H1 (cell line): ENCODE data around the gene ANKRD6. TPM values are rescaled to one million over a fixed set of nuclear protein-coding genes. Genes with fewer than 3 reads are reported as not detected.

Source experiments
- CTCF ChIA-PET: fragments of 300-600 bp; sonication (Branson Sonifier 250); formaldehyde crosslinking; loops from one replicate; lab custom pipeline; 2021; ENCODE audit not compliant: partially characterized antibody; lab: Charles Lee
- POLR2A ChIA-PET: fragments of 300-600 bp; sonication (Branson Sonifier 250); formaldehyde crosslinking; loops from one replicate; lab custom pipeline; 2021; ENCODE audit warnings: inconsistent platforms; ENCODE audit not compliant: partially characterized antibody; lab: Charles Lee
- DNase-seq, 2 experiments: peaks; one replicate each; pipeline versions ENCODE4 v3.0.0 to v3.0.0-alpha.2; 2010 to 2022; ENCODE audit warnings: low spot score in 2 of 2, low read depth in 1 of 2, mixed read lengths in 1 of 2
- FAIRE-seq: peaks from 2 replicates; lab custom pipeline; 2011; peaks lifted over from hg19 to GRCh38; lab: Jason Lieb, UNC
- H2AFZ ChIP-seq: 2 replicates; pipeline ENCODE4 v1.8.1; 2012; ENCODE audit warnings: low read length, inconsistent platforms
- H2AK5ac ChIP-seq: 2 replicates; pipeline ENCODE4 v1.6.1; 2013; ENCODE audit warnings: low read depth, low read length
- H2BK120ac ChIP-seq: replicated peaks from 2 replicates; pipeline ENCODE3; 2013; ENCODE audit warnings: low read depth, low read length, inconsistent platforms
- H2BK12ac ChIP-seq: 2 replicates; pipeline ENCODE4 v1.6.1; 2013; ENCODE audit warnings: low read depth, low read length
- H2BK15ac ChIP-seq: 2 replicates; pipeline ENCODE4 v1.6.1; 2013; ENCODE audit warnings: low read length
- H2BK20ac ChIP-seq: 2 replicates; pipeline ENCODE4 v1.6.1; 2013; ENCODE audit warnings: low read length
- H2BK5ac ChIP-seq: 2 replicates; pipeline ENCODE4 v1.6.1; 2013; ENCODE audit warnings: low read depth, low read length
- H3K14ac ChIP-seq: 2 replicates; pipeline ENCODE4 v1.6.1; 2013; ENCODE audit warnings: inconsistent platforms; ENCODE audit not compliant: insufficient read length
- H3K18ac ChIP-seq: 2 replicates; pipeline ENCODE4 v1.6.1; 2013; ENCODE audit warnings: low read length; ENCODE audit errors: extremely low read depth
- H3K23ac ChIP-seq: 2 replicates; pipeline ENCODE4 v1.6.1; 2013; ENCODE audit warnings: inconsistent platforms; ENCODE audit not compliant: insufficient read length
- H3K23me2 ChIP-seq: 2 replicates; pipeline ENCODE4 v1.6.1; 2013; ENCODE audit warnings: low read depth, low read length
- H3K27ac ChIP-seq: 2 replicates; pipeline ENCODE4 v1.6.1; 2011; ENCODE audit warnings: low read depth, low read length, inconsistent platforms
- H3K27me3 ChIP-seq, 4 experiments: replicated peaks in 1 of 4; 1 replicate in 1 of 4; 2 replicates in 3 of 4; pipeline versions ENCODE4 v1.6.1 to v1.8.1; 2011 to 2013; ENCODE audit warnings: low read length in 3 of 4, mild to moderate bottlenecking in 3 of 4, inconsistent platforms in 2 of 4, mixed read lengths in 2 of 4, moderate library complexity in 1 of 4; ENCODE audit not compliant: control insufficient read depth in 3 of 4, insufficient read depth in 3 of 4; ENCODE audit errors: extremely low read depth in 1 of 4
- H3K36me3 ChIP-seq, 4 experiments: 2 replicates each; pipeline versions ENCODE4 v1.6.1 to v1.8.1; 2011 to 2013; ENCODE audit warnings: mild to moderate bottlenecking in 4 of 4, low read length in 3 of 4, moderate library complexity in 2 of 4, control low read depth in 1 of 4, inconsistent platforms in 1 of 4; ENCODE audit not compliant: insufficient read depth in 4 of 4, control insufficient read depth in 2 of 4
- H3K4ac ChIP-seq: replicated peaks from 2 replicates; pipeline ENCODE3; 2013; ENCODE audit warnings: low read length, low read depth, mixed read lengths, inconsistent platforms; ENCODE audit not compliant: insufficient read length
- H3K4me1 ChIP-seq, 4 experiments: replicated peaks in 1 of 4; 1 replicate in 1 of 4; 2 replicates in 3 of 4; pipeline versions ENCODE4 v1.6.1 to v1.8.1; 2011 to 2013; ENCODE audit warnings: low read length in 3 of 4, inconsistent platforms in 2 of 4, mixed read lengths in 1 of 4; ENCODE audit not compliant: insufficient read depth in 4 of 4, control insufficient read depth in 3 of 4
- H3K4me2 ChIP-seq, 2 experiments: 2 replicates each; pipeline versions ENCODE4 v1.6.1 to v1.8.1; 2011 to 2013; ENCODE audit warnings: low read depth in 2 of 2, low read length in 2 of 2, control low read depth in 1 of 2, inconsistent platforms in 1 of 2, mild to moderate bottlenecking in 1 of 2; ENCODE audit not compliant: insufficient read depth in 1 of 2
- H3K4me3 ChIP-seq, 4 experiments: fragments of 200-600, 300-600 bp in 1 of 4; sonication (generic), shearing (Covaris generic), sonication (Bioruptor Twin) in 1 of 4; 2 replicates each; pipeline versions ENCODE4 v1.5.1 to v1.8.1; 2011 to 2016; ENCODE audit warnings: low read length in 4 of 4, low read depth in 3 of 4, control low read depth in 2 of 4, inconsistent platforms in 2 of 4, mild to moderate bottlenecking in 2 of 4, mixed read lengths in 1 of 4, moderate library complexity in 1 of 4; ENCODE audit not compliant: insufficient read depth in 2 of 4; ENCODE audit errors: extremely low read depth in 1 of 4
- H3K56ac ChIP-seq: replicated peaks from 2 replicates; pipeline ENCODE3; 2013; ENCODE audit warnings: low read depth, mild to moderate bottlenecking, mixed read lengths, low read length, inconsistent platforms; ENCODE audit not compliant: insufficient read length
- H3K79me1 ChIP-seq: 2 replicates; pipeline ENCODE4 v1.6.1; 2013; ENCODE audit warnings: low read depth, low read length, control low read depth
- H3K79me2 ChIP-seq, 2 experiments: 2 replicates each; pipeline versions ENCODE4 v1.6.1 to v1.8.1; 2012 to 2013; ENCODE audit warnings: low read length in 2 of 2, mild to moderate bottlenecking in 2 of 2, inconsistent platforms in 1 of 2; ENCODE audit not compliant: insufficient read depth in 2 of 2, control insufficient read depth in 1 of 2
- H3K9ac ChIP-seq, 4 experiments: replicated peaks in 1 of 4; 1 replicate in 1 of 4; 2 replicates in 3 of 4; pipeline versions ENCODE4 v1.6.1 to v1.8.1; 2011 to 2013; ENCODE audit warnings: low read depth in 3 of 4, low read length in 3 of 4, control low read depth in 2 of 4, mild to moderate bottlenecking in 2 of 4, moderate library complexity in 2 of 4, inconsistent platforms in 1 of 4; ENCODE audit errors: extremely low read depth in 1 of 4
- H3K9me3 ChIP-seq, 2 experiments: 2 replicates each; pipeline versions ENCODE4 v1.6.1 to v1.8.1; 2012 to 2013; ENCODE audit warnings: mild to moderate bottlenecking in 2 of 2, moderate library complexity in 2 of 2, control low read depth in 1 of 2, inconsistent platforms in 1 of 2, low read depth in 1 of 2, low read length in 1 of 2, mixed read lengths in 1 of 2; ENCODE audit not compliant: insufficient read depth in 2 of 2
- H4K20me1 ChIP-seq, 2 experiments: replicated peaks in 1 of 2; 2 replicates each; pipeline versions ENCODE3 to v1.8.1; 2011 to 2013; ENCODE audit warnings: inconsistent platforms in 2 of 2, low read length in 2 of 2, mild to moderate bottlenecking in 1 of 2; ENCODE audit not compliant: insufficient read depth in 2 of 2, control insufficient read depth in 1 of 2
- H4K5ac ChIP-seq: 2 replicates; pipeline ENCODE4 v1.6.1; 2013; ENCODE audit warnings: low read length, low read depth, mixed read lengths, inconsistent platforms; ENCODE audit not compliant: insufficient read length
- H4K8ac ChIP-seq: 2 replicates; pipeline ENCODE4 v1.8.0; 2013; ENCODE audit warnings: mild to moderate bottlenecking, moderate library complexity, low read length, inconsistent platforms; ENCODE audit not compliant: insufficient read depth; ENCODE audit errors: extremely low read depth
- H4K91ac ChIP-seq: replicated peaks from 2 replicates; pipeline ENCODE3; 2013; ENCODE audit warnings: low read length, mixed read lengths, inconsistent platforms; ENCODE audit not compliant: insufficient read length
- CREB1 ChIP-seq: IDR thresholded peaks from 2 replicates; pipeline ENCODE4 v1.6.1; 2012; ENCODE audit warnings: inconsistent platforms
- WGBS, 2 experiments: shearing (Covaris generic) in 1 of 2; methylation state at CpG; one replicate each; pipeline versions ENCODE4 v1.1.6 to v1.1.7; 2013 to 2015; ENCODE audit warnings: low lambda C conversion rate in 2 of 2, mixed read lengths in 2 of 2, inconsistent platforms in 1 of 2, low coverage in 1 of 2, missing lambda C conversion rate in 1 of 2; ENCODE audit not compliant: insufficient replicate concordance in 2 of 2, insufficient coverage in 1 of 2, insufficient read length in 1 of 2; ENCODE audit errors: extremely low coverage in 1 of 2, missing lambda C conversion rate in 1 of 2; 5-methylcytosine and 5-hydroxymethylcytosine counted together
- polyA plus RNA-seq, 7 experiments: library from polyadenylated mRNA; depleted of rRNA in 3 of 7; stranded (reverse) in 5 of 7; unstranded in 2 of 7; fragments of >200 nt in 5 of 7; fragments of 200-250 nt in 2 of 7; gene quantifications; 1 replicate in 5 of 7; 2 replicates in 1 of 7; 4 replicates in 1 of 7; pipeline versions ENCODE4 v1.2.1 to v1.2.3, GENCODE V29; 2011 to 2013; ENCODE audit warnings: missing spikeins in 2 of 7, mixed read lengths in 2 of 7
- total RNA-seq: library from RNA; stranded (reverse); fragmentation: NEBNext Ultra II Directional; extraction: Animal tissue kit (Norgen Biotek cat#: 25700); gene quantifications from 2 replicates; pipeline ENCODE4 v1.2.1, GENCODE V29; 2021

Gene ANKRD6
- total and polyA plus RNA-seq, 2 of the 8 experiments (the other 6 are each of a cell fraction or from before 2014, with no cell fraction given), result 5.9 to 12.8 TPM

DNA sequence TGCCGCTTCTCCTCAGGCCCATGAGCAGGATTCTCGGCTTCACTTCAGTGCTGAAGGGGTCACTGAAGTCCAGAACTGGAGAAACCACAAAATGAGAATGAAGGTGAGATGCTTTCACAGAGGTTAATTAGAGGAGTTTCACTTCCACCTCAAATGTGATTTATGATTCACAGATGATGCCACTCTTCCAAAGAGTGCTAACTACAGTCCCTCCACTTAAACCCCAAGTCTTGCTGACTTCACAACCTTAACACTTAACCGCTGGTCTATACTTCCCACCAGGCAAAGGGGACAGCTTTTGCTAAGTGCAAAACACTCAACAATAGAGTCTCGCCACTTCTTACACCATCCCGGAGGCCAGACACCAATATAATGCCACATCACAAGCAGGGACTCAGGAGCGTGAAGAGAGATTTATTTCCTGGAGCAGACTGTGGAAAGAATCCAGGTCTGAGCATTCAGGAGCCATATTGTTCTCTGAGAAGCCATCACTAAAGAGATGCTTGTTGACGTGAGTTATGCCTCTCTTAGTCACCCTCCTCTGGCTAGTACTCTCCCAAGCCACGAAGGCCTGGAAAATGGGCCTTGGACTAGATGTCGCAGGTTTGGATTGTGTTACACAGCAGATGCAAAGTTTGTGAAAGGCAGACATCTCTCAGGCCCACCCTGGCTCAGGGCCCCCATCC lies 45.3 kb upstream of the ANKRD6 start:
- peaks cover 0 to 4% (median 0%) of the 10 kb centered on the region in 4 experiments; a peak in 1 of 8 replicates for H3K36me3 ChIP-seq
- no peaks in the 10 kb centered on the region for H3K9me3 ChIP-seq
- H3K4ac ChIP-seq, result no peak overlapping the region
- H3K4me2 ChIP-seq, result no peak overlapping the region
- H2AK5ac ChIP-seq, result no peak overlapping the region
- H3K79me2 ChIP-seq, result no peaks in the 10 kb centered on the region
- H2BK120ac ChIP-seq, result no peak overlapping the region
- no peak overlapping the region for H2BK5ac ChIP-seq
- whole genome bisulfite sequencing, 2 experiments, result 94% methylated on average over 9 of the region's 9 CpGs; no CpG with 5 or more reads in 1 of the 2 experiments
- H3K23me2 ChIP-seq, result no peaks in the 10 kb centered on the region
- H4K5ac ChIP-seq, result no peak overlapping the region
- no peak overlapping the region for H2BK20ac ChIP-seq
- H4K91ac ChIP-seq, result no peak overlapping the region
- no peak overlapping the region for H4K8ac ChIP-seq
- H3K27ac ChIP-seq, result no peak overlapping the region
- no peaks in the 10 kb centered on the region for H4K20me1 ChIP-seq
- TF ChIP-seq CREB1, result no peak
- H3K9ac ChIP-seq, result no peak overlapping the region
- 0 out of 2 replicates have a peak overlapping the region, but pooled peaks have one; percentile 23 for H2BK15ac ChIP-seq
- peaks cover 0 to 3% (median 1%) of the 10 kb centered on the region in 4 experiments; a peak in 1 of 7 replicates for H3K4me1 ChIP-seq
- no peaks in the 10 kb centered on the region for H3K27me3 ChIP-seq
- H3K23ac ChIP-seq, result no peak overlapping the region
- CTCF ChIA-PET, result interaction anchor here (0.8 to 3.4 kb wide), 4 partner anchors 12 to 110 kb away, joined by 3 to 11 read pairs (median 4); no protein-coding TSS in a partner anchor
- POLR2A ChIA-PET, result no interaction called here
- no peak overlapping the region for H3K14ac ChIP-seq
- H2BK12ac ChIP-seq, result no peak overlapping the region
- peak in 1 of 2 experiments; percentile 29 for DNase-seq
- no peak for FAIRE-seq
- no peaks in the 10 kb centered on the region for H3K79me1 ChIP-seq
- no peak overlapping the region for H2AFZ ChIP-seq
- no peak overlapping the region for H3K18ac ChIP-seq
- H3K4me3 ChIP-seq, result no peak overlapping the region
- H3K56ac ChIP-seq, result no peak overlapping the region
